Neural progenitor cell (in vitro differentiated cells): ENCODE results near the gene GIMAP4.

Experiments
- CTCF ChIP-seq: fragments of 200-600 bp; sonication (generic); IDR thresholded peaks from 2 replicates; pipeline ENCODE4 v1.5.1; 2017; ENCODE audit warnings: antibody characterized with exemption, mild to moderate bottlenecking
- EZH2 ChIP-seq: fragments of 200-600 bp; sonication (generic); IDR thresholded peaks from 2 replicates; pipeline ENCODE4 v1.6.1; 2017; ENCODE audit warnings: antibody characterized with exemption, mild to moderate bottlenecking, moderate library complexity

GRCh38 chr7:150594805-150595204, 27.6 kb downstream of the GIMAP4 start:
- TF ChIP-seq CTCF (no peak), EZH2 (no peak)
